ENCODE data around the gene VPS4A.

- TF ChIP-seq REST (IDR thresholded peaks at IDR 0.05; ENCODE audit: insufficient read depth in 1 of 2, low read depth in 2 of 2, low read length in 2 of 2) (no peak), POLR2AphosphoS5 (IDR thresholded peaks at IDR 0.05; ENCODE audit: low read depth, low read length) (no peak), TAF1 (IDR thresholded peaks at IDR 0.05; ENCODE audit: borderline replicate concordance, insufficient read depth, low read length) (no peak)
These were observed 56.8 kb downstream of the VPS4A start for GRCh38 chr16:69367980-69368379.
